A172 (cell line): ENCODE results near the gene NUB1. TPM values are rescaled to one million over a fixed set of nuclear protein-coding genes. Genes with fewer than 3 reads are reported as not detected.
A peak's percentile ranks its signal among the peaks of the same experiment; 100 is the strongest.

Experiments used
- DNase-seq: peaks from one replicate; pipeline ENCODE4 v3.0.0-alpha.2; 2015; ENCODE audit warnings: low spot score
- total RNA-seq: library from RNA; depleted of rRNA; stranded (reverse); fragments of >200 nt; shearing (Covaris generic); gene quantifications from 2 replicates; pipeline ENCODE4 v1.2.3, GENCODE V29; 2014

The NUB1 gene
- total RNA-seq, 1 experiment from 2014 or later: 58.0 TPM

DNA sequence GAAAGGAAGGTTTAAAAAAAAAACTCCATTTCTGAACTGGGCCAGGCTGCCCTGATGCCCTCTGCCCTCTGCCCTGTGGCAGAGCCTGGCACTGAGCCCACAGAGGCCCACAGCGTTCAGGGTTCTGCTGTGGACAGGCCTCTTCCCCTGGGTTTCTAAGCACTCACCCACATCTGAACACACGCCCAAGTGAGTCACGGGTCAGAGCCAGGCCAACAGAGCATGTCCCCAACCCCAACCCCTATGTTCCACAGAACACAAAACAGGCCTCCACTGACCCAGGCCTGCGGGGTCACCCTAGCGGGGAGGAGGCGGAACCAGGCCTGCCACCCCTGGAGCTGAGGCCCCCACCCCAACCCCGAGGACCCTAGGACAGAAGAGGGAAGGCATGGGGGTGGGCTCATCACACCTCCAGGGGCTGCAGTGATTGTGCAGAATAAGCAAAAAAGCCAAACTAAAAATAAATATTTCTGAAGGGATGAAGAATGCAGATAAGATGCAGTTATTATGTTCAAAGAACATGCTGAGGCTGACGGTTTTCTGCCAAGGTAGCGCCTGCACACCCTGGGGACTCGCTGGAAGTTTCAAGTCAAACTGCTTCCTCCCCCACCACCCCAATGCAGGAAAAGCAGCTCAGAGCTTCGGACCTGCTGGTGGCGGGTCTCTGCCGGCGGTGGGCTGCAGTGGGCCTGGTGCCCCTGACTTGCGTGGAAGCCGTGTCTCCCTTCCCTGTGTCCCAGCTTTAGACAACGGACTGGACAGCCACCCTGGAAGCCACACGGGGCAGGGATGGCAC lies 62.8 kb downstream of the NUB1 start:
- DNase-seq: peak; percentile 23

DNA sequence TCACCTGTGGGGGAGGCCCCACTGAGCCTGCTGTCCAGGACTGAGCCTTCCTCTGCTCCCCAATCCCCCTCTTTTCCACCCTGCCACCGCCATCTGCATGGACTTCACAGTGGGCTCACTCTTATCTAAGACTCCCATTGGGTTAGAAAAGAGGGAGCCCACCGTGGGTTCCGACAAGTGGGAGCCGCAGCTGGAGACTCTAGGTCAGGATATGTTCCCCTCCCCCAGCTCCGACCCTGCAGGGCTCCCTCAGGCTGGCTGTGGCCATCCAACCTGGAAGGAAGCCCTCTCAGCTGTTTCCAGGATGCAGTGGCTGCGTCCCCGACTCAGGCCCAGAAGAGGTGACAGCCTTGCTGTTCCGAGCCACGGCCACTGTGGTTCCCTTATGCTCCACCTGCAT lies 63.4 kb downstream of the NUB1 start:
- DNase-seq: no peak

DNA sequence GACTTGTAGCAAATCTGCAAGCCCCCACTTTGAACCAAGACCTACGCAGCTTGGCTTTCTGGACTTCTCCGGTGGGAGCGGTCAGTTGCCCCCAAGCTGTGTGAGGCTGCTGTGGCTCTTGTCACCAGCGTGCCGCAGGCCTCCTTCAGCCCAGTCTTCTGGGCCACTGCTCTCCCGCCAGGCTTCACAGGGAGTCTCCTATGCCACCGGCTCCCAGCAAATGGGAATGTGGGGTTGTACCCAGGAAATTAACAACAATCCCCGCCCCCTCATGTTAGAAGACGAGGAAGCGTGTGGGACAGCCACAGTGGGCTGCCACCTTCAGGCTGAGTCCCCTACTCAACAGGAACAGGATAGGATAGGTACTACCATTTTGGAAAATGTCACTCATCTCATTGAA lies 64.0 kb downstream of the NUB1 start:
- no peak for DNase-seq

DNA sequence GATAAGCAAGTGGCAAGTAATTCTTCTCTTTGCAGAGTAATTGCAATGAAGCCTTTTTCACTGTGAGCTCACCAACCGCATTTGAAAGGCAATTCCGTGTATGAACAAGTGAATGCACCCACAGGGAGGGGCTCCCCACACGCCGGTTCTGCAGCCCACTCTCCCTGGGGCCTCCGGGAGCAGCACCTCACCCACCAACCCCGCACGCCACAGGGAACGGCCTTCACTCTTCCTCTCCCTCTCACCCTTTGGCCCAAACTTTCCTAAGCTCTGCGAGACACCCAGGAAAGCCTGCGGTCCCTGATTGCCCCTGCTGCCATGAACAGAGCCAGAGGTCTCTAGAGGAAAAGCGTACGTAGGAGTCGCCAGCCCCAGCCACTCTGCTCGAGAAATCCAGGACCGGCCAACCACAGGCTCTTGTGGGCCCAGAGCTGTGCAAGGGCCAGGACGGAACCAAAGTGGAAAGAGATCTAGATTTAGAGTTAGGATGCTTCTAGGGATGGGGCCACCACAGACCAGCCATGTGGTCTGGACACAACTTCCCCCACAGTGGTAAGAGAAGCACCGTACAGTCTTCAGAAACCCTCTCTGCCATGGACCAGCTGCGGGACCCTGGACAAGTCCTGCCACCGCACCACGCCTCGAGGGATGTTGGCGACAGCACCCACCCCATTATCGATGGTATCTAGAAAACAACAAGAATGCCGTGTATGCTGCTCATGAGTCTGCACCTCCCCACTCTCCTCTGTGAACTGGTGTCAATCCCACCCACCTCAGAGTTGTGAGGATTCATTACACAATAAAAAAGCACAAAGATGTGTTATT lies 64.7 kb downstream of the NUB1 start:
- DNase-seq: no peak

DNA sequence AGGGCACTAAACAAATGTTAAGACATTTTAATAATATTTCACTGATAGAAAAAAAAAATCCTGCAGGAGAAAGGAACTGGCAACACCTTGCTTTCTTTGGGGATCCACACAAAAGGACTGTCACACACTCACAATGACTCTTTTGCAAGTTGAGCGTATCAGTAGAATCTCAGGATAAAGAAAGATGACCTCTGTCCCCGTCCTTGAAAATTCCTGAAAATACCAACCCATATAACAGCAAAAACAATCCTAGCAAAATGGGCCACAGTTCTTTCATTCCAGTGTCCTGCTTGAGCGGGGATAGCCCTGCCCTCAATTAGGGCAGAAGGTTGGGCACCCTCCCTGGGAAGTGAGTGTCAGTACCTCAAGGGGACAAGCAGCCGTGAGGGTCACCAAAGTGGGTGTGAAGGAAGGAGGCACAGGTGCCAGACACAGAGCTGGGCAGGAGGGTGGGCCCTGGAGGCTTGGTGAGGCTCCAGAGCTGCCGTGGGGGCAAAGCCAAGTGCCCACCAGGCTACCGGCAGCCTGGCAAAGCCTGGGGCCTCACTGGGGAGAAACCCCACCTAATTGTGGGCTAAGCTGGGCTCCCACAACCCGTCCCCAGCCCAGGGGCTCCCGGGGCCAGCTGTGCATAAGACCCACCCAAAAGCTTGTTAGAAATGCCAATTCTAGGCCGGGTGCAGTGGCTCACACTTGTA lies 65.4 kb downstream of the NUB1 start:
- DNase-seq: no peak

DNA sequence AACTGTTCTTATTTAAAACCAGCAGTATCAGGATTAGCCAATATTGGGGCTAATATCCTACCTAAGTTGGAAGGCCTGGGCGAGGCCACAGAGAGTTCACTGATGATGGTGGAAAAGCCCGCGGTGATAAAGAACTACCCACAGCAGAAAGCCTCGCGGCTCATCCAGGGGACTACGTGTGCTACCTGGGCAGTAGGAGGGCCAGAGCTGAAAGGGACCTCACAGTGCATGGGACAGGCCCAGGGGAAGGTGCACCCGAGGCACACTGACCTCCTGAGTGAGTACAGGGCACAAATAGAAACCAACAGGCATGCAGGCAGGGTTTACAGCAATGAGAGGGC lies 66.9 kb downstream of the NUB1 start:
- no peak for DNase-seq

DNA sequence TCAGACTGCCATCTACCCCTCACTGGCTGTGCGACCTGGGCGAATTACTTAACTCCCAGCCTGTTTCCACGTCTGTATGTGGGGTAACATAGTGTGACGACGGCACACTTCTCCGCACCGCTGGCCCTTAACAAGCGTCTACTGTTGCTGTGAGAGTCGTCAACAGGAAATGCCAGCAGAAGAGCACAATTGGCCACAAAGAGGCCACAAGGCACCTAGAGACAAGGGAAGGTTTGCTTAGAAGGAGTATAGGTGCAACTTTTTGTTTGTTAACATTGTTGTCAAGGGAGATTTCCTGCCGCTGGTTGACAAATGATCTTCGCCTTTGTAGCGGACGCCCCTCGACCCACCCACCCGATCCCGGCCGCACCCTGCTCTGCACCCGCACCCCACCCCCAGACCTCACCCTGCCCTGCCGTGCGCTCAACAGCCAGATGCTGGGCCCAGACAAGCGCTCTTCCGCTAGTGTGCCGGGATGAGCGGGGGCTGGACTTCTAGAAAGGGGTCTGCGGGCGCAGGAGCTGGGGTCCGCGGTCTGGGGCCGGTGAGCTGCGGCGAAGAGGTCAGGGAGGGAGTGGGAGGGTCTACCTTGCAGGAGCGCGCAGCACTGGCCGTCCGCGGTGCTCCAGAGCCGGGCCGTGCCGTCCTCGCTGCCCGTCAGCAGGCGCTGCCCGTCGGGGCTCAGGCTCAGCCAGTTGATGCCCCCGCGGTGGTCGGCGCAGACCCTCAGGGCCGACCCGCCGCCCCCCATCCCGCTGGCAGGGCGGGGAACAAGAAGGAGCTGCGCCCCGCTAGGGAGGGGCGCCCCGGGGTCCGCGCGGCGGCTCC lies 67.4 kb downstream of the NUB1 start:
- no peak for DNase-seq

DNA sequence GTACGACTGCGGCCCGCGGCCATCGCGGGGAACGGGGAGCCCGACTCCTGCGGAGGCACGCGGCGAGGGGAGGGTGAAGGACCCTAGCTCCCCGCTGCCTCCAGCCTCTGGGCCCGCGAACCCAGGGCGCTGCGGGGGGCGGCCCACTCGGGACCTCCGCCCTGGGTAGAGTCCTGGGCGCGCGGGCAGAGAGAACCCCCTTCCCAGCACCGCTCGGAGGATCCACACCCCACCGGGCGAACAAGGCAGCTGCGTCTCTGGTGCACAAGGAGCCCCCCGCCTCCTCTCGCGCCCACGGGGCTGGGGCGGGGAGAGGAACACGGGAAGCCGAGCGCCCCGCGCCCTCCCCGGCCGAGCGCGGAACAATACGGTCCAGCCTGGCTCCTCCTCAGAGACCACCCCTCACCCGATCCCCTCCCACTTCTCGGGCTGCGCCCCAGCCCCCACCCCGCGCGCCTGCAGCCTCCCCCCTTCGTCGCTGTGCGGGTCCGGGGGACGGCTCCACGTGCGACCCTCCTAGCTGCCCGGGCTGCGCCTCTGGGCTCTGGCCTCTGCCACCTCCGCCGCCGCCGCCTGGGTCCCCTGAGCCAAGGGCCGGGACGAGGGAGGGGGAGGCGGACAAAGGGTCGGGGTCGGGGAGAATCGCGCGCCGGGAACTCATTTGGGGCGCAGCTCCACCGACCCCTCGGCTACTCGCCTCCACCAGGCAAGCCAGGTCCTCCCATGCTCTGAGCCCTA lies 68.2 kb downstream of the NUB1 start, which contains the start of gene WDR86:
Gene WDR86 (minus strand): TSS at position 372 of the 738 bp plus-strand sequence. CDS start 449 bp downstream, outside the sequence.
- DNase-seq: no peak

DNA sequence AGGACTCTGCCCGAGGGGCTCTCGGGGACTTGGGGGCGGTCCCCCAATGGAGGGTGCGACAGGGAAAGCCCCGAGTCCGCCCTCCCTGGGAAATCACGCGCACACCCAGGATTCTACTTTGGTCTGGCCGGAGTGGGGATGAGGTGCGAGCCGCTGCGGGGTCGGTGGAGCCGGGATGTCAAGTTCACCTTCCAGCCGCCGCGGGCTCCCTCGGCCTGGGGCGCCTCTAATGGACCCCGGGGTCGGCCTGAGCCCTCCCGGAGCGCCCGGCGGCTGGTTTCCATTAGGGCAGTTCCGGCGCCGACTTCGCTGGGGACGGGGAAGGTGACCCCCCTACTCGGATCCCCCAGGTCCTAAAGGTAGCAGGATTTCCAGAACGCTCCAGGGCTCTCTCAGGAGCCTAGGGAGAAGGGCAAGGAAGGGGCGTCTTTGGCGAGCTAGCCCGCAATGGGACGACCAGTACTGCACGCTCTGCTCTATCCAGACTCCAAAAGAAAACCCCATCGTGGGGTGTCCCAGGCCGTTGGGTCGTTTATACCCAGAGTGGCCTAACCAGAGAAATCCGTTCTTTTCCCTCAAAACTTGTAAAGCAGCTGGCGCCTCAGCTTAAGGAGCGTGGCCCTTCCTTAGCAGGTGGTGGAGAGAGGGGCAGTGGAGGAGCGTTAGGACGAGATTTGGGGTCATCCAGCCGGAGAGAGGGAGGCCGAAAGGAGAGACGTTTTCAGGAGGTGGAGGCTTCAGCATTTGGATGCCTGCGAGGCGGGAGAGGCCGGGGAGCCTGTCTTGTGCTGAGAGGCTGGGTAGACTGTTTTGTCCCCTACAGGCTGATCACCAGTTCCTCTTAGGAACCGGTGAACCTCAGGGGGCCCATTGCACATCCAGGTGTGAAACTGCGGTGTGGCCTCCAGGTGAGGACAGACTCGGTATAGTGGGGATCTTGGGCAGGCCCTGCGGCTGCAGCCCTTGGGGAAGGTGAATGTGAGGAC lies 69.1 kb downstream of the NUB1 start:
- no peak for DNase-seq

DNA sequence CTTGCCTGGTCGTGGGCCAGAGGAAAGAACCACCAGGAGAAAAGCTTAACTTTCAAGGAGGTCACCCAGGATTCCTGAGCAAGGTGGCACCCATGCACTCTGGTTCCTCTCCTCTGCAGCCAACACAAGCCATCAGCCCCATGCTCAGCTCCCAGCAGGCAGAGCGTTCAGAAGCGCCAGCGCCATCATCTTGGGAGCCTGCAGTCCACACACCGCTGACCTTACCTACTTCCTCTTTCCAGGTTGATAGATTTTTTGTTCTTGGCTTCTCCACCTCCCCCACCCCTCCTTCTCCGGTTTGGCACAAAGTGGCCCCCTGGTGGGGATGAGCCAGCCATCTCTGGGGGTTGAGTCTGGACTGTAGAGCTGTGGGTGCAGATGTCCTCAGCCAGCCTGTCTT lies 69.9 kb downstream of the NUB1 start:
- DNase-seq: no peak

DNA sequence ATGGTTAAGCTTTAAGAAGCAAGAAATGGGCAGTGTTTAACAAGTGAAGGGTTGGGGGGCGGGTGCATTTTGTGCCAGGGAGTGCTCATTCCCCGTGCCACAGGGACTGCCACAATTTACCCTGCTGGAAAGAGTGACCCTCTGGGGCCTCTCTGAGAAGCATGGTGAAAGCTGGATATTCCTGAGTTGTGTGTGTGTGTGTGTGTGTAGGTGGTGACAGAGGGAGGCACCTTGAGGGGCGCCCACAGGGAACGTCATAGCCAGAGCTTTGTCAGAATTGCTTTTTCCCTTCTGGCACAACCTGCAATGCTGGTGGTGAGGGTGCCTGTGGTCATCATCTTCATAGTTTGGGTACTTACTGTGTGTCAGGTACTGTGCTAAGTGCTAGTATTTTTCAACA lies 70.7 kb downstream of the NUB1 start:
- no peak for DNase-seq

DNA sequence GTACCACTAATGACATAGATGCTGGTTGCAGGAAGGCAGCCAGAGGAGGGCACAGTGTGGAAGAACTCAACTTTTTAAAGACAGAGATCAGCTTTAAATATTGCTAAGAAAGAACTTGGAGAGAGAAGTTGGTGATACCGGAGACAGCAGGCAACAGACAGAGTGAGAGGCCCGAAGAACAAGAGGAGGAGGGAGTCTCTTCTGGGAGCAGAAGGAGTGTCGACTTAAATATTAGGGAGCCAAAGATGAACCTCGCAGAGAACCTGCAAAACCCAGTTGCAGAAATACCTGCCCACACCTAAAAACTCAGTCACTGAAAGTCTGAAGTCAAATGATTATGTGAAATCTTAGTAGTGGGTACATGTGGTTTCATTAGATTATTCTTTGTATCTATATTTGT lies 71.6 kb downstream of the NUB1 start:
- no peak for DNase-seq

DNA sequence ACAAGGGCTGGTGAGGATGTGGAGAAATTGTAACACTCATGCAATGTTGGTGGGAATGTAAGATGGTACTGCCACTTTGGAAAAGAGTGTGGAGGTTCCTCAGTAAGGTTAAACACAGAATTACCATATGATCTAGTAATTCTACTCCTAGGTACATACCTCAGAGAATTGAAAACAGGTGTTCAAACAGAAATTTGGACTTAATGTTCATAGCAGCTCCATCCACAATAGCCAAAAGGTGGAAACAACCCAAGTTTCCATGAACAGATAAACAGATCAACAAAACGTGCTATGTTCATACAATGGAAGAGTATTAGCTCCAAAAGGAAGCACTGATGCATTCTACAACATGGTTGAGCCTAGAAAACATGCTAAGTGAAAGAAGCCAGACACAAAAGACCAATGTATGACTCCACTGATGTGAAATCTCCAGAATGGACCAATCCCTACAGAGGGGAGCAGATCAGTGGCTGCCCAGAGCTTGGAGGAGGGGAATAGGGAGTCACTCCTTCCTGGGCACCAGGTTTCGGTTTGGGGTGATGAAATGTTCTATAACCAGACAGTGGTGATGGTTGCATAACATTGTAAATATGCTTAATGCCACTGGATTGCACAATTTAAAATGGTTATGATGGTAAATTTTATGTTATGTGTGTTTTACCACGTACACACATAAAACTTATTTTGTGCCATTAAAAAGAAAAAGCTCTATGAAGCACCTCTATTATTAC lies 73.9 kb downstream of the NUB1 start:
- no peak for DNase-seq

DNA sequence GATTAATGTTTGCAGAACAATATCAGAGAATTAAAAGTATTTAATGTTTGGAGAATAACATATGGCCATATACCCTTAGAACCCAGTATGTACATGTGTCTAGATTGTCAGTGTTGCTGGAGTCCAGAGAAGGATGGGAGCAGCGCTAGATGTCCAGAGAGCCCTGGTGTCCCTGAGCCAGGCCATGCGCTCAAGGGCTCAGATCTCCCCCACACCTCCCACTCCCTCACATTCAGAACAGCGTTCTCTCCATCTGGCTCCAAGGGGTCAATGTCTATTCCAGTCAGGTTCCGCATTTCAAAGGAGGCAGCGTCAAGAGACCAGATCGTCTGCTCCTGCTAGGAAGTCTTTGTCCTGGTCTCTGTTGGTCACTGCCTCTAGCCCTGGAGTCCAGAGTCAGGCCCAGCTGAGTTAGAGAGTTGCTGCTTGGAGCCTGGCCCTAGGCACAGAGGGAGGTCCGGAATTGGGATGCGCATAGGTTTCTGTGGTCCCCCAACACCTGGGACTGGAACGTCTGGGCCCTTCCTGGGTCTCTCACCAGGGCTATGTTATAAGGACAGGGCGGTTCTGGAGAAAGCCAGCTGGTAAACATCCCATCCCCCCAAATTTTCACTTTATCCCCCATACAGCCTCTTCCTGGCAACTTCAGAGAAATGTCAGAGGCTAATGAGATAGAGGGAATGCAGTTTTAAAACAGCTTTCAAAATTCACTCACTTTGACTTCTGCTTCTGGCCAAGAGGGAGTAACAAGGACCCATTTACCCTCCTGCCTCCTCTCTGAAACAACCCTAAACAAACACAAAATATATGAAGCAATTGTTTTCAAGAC lies 74.7 kb downstream of the NUB1 start:
- no peak for DNase-seq

DNA sequence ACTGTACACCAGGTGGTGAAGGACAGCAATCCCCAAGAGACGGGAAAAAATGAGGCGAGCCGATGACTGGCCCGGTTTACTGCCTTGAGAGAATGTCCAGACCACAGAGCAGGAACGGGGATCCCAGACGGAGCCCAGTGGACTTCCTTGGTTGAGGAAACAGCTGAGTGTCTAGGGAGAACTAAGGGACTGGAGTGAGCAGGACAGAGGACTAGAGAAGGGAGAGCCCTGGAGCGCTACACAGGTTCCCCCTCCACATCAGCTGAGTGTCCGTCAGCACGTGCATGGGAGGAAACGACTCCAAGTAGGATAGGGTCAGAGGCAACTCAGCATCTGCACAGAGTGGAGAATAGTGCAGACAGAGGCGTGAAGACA lies 75.3 kb downstream of the NUB1 start:
- DNase-seq: no peak

DNA sequence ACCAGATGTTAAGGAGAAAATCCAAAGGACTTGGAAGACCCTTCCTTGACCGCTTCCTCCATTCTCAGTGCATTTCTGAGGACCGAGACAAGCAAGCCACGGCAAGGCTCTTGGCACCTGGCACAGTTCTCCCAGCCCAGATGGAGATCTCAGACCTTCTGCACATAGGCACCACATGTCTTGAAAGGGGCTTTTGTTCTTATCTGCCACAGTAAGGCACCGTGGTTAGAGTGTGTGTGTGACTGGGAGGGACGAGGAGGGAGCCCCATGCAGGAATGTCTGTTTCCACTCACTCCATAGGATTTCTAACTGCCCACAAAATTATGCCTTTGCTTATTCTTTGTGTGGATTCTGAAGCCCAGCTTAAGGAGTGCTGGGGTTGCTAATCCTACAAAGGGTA lies 78.5 kb downstream of the NUB1 start:
- no peak for DNase-seq

DNA sequence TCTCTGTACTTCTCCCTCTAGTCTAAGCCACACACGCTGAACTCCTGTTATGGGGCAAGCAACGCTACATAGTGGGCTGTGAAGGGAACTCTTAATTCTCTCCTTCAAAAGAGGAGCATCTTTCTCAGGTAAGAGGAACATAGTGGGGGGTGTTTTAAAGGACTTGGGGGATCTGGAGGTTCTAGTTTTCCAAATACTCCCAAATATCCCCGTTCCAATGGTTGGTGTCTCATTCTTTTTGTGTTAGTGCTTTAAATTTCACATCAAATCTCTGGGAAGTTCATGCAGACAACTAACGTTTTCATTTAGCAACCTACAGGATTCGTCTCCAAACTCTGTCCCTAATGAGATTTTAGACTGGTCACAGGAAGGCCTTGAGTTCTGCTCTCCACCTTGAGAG lies 80.6 kb downstream of the NUB1 start:
- DNase-seq: no peak

DNA sequence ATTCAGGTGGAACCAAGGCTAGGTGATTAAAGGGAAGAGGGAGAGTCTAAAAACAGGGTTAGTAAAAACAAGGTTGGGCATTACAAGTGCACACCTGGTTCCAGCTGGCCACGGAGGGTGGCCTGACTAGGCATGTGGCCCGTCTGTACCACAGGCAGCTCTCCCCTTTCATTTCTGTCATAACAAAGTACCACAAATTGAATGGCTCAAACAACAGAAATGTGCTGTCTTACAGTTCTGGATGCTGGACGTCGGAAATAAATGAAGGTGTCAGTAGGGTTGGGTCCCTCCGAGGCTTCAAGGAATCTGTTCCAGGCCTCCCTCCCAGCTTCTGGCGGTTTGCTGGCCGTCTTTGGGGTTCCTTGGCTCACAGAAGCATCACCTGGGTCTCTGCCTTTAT lies 81.6 kb downstream of the NUB1 start:
- no peak for DNase-seq
